GM12878 (cell line): Measurements from ENCODE around the gene FOXJ3. TPM values are rescaled to one million over a fixed set of nuclear protein-coding genes. Genes with fewer than 3 reads are reported as not detected.

ENCODE experiments used
- ATAC-seq: fragments of 200-7000 bp; cut with Tn5 transposase; 3 replicates; pipeline ENCODE4 v1.9.1; 2020; ENCODE audit warnings: mild to moderate bottlenecking, moderate library complexity
- BruUV-seq: library from RNA; stranded (reverse); fragments of 400-500 nt; replicated peaks from 2 replicates; lab custom pipeline; 2021; lab: Mats Ljungman, UMichigan
- CTCF ChIA-PET: fragments of 300-600 bp; sonication (Branson Sonifier 250); formaldehyde crosslinking; extraction: SDS; loops from one replicate; lab custom pipeline; 2021; ENCODE audit warnings: inconsistent platforms; lab: Yijun Ruan, JAX
- POLR2A ChIA-PET: fragments of 350-600 bp; formaldehyde crosslinking; extraction: SDS; loops from one replicate; lab custom pipeline; 2021; ENCODE audit warnings: inconsistent platforms; lab: Charles Lee
- RAD21 ChIA-PET: fragments of 300-600 bp; sonication (Branson Sonifier 250); formaldehyde crosslinking; loops from one replicate; lab custom pipeline; 2023; ENCODE audit warnings: antibody characterized with exemption; ENCODE audit not compliant: unreplicated experiment; lab: Charles Lee
- SMC1A ChIA-PET: fragments of 300-600 bp; sonication (Branson Sonifier 250); formaldehyde crosslinking; loops from one replicate; lab custom pipeline; 2023; ENCODE audit not compliant: unreplicated experiment, uncharacterized antibody; lab: Charles Lee
- DNase-seq: peaks from one replicate; pipeline ENCODE4 v3.0.0-alpha.2; 2011; ENCODE audit warnings: low read depth, low spot score
- FAIRE-seq: peaks from 3 replicates; lab custom pipeline; 2011; peaks lifted over from hg19 to GRCh38; lab: Jason Lieb, UNC
- H2AFZ ChIP-seq: 2 replicates; pipeline ENCODE4 v1.6.0; 2011; ENCODE audit warnings: low read depth, low read length, control low read depth; ENCODE audit not compliant: control insufficient read depth
- H3K27ac ChIP-seq: 2 replicates; pipeline ENCODE4 v1.5.1; 2011; ENCODE audit warnings: control low read depth; ENCODE audit not compliant: control insufficient read depth, insufficient read depth
- H3K27me3 ChIP-seq, 2 experiments: replicated peaks in 1 of 2; 2 replicates each; pipeline versions ENCODE4 v1.6.0 to v1.6.1; 2011; ENCODE audit warnings: low read length in 1 of 2; ENCODE audit not compliant: control insufficient read depth in 2 of 2, insufficient read depth in 2 of 2
- H3K36me3 ChIP-seq, 2 experiments: 2 replicates each; pipeline ENCODE4 v1.5.1; 2011; ENCODE audit warnings: low read length in 1 of 2; ENCODE audit not compliant: control insufficient read depth in 2 of 2, insufficient read depth in 2 of 2
- H3K4me1 ChIP-seq: 2 replicates; pipeline ENCODE4 v1.6.1; 2011; ENCODE audit warnings: mild to moderate bottlenecking, low read length, moderate library complexity, mixed read lengths; ENCODE audit not compliant: control insufficient read depth, insufficient read depth
- H3K4me2 ChIP-seq: 2 replicates; pipeline ENCODE4 v1.6.0; 2011; ENCODE audit warnings: control low read depth; ENCODE audit not compliant: control insufficient read depth, insufficient read depth
- H3K4me3 ChIP-seq: fragments of 200-600 bp; sonication (generic); 2 replicates; pipeline ENCODE4 v1.5.1; 2016
- H3K79me2 ChIP-seq: 2 replicates; pipeline ENCODE4 v1.6.0; 2011; ENCODE audit warnings: low read length; ENCODE audit not compliant: control insufficient read depth, insufficient read depth
- H3K9ac ChIP-seq: 2 replicates; pipeline ENCODE4 v1.8.0; 2011; ENCODE audit warnings: low read length, control low read depth, mixed read lengths; ENCODE audit not compliant: control insufficient read depth, insufficient read depth
- H3K9me3 ChIP-seq: replicated peaks from 3 replicates; pipeline ENCODE4 v1.5.1; 2011; ENCODE audit warnings: mild to moderate bottlenecking, low read length; ENCODE audit not compliant: control insufficient read depth, insufficient read depth
- H4K20me1 ChIP-seq: 2 replicates; pipeline ENCODE4 v1.6.0; 2011; ENCODE audit not compliant: control insufficient read depth, insufficient read depth
- CBX5 ChIP-seq: sonication (generic); IDR thresholded peaks from 2 replicates; pipeline ENCODE4 v1.6.1; 2016; ENCODE audit warnings: low read depth, moderate library complexity, mild to moderate bottlenecking, inconsistent platforms
- MEF2B ChIP-seq: fragments of 450-650 bp; IDR thresholded peaks from 2 replicates; pipeline ENCODE4 v1.6.1; 2018; ENCODE audit warnings: mild to moderate bottlenecking, moderate library complexity; ENCODE audit not compliant: partially characterized antibody, poor library complexity, severe bottlenecking
- PAX5 ChIP-seq: IDR thresholded peaks from 2 replicates; pipeline ENCODE4 v1.6.1; 2011; ENCODE audit warnings: low read depth, low read length, borderline replicate concordance
- PBX3 ChIP-seq: IDR thresholded peaks from 2 replicates; pipeline ENCODE4 v1.6.1; 2011; ENCODE audit warnings: mild to moderate bottlenecking, low read depth, low read length, moderate library complexity; ENCODE audit not compliant: insufficient replicate concordance
- POLR2AphosphoS5 ChIP-seq: IDR thresholded peaks from 2 replicates; pipeline ENCODE4 v1.6.1; 2011; ENCODE audit warnings: mild to moderate bottlenecking, low read length, inconsistent platforms
- RAD51 ChIP-seq: fragments of 450-650 bp; IDR thresholded peaks from 2 replicates; pipeline ENCODE4 v1.6.1; 2016; ENCODE audit warnings: moderate library complexity, mild to moderate bottlenecking, inconsistent platforms
- RB1 ChIP-seq: fragments of 450-650 bp; formaldehyde crosslinking; IDR thresholded peaks from 2 replicates; pipeline ENCODE4 v1.6.1; 2017; ENCODE audit warnings: mild to moderate bottlenecking, borderline replicate concordance
- SPI1 ChIP-seq: IDR thresholded peaks from 2 replicates; pipeline ENCODE4 v1.6.1; 2011; ENCODE audit warnings: low read depth, mild to moderate bottlenecking, low read length, moderate library complexity, borderline replicate concordance; ENCODE audit not compliant: insufficient read depth
- TCF7 ChIP-seq: IDR thresholded peaks from 2 replicates; pipeline ENCODE4 v1.6.1; 2014; ENCODE audit warnings: antibody characterized with exemption, borderline replicate concordance
- USF1 ChIP-seq: IDR thresholded peaks from 2 replicates; pipeline ENCODE4 v1.6.1; 2011; ENCODE audit warnings: borderline replicate concordance, low read depth, mild to moderate bottlenecking, moderate library complexity, mixed read lengths, low read length; ENCODE audit not compliant: insufficient read depth; ENCODE audit errors: extremely low read length
- ZNF24 ChIP-seq: fragments of 450-650 bp; IDR thresholded peaks from 2 replicates; pipeline ENCODE4 v1.6.1; 2017; ENCODE audit warnings: antibody characterized with exemption, mild to moderate bottlenecking
- ZNF384 ChIP-seq: IDR thresholded peaks from 2 replicates; pipeline ENCODE4 v1.6.1; 2012; ENCODE audit warnings: low read depth, mild to moderate bottlenecking, low read length, improper control_type of control experiment, borderline replicate concordance
- WGBS: methylation state at CpG from one replicate; pipeline ENCODE4 v1.1.6; 2016; ENCODE audit warnings: low lambda C conversion rate; ENCODE audit not compliant: insufficient replicate concordance, insufficient coverage; ENCODE audit errors: missing lambda C conversion rate; 5-methylcytosine and 5-hydroxymethylcytosine counted together
- in situ Hi-C: fragments of 300-500 bp; cut with MboI; formaldehyde crosslinking; loops from 9 replicates; pipeline ENCODE4 v1.14.3; 2018; ENCODE audit warnings: mixed read lengths
- intact Hi-C: fragments of 100-400 bp; cut with micrococcal nuclease; formaldehyde crosslinking; loops from one replicate; pipeline ENCODE4 v1.14.2; 2022; ENCODE audit not compliant: unreplicated experiment
- polyA plus RNA-seq, 11 experiments: library from polyadenylated mRNA; depleted of rRNA in 4 of 11; unstranded in 6 of 11; stranded (reverse) in 5 of 11; fragments of >200 nt; fragmentation: Nextera tagmentation in 4 of 11; fragmentation: Illumina TruSeq in 1 of 11; extraction: Ambion mirVana in 4 of 11; extraction: Trizol in 1 of 11; gene quantifications; 1 replicate in 1 of 11; 2 replicates in 10 of 11; pipeline versions ENCODE4 v1.2.1 to v1.2.3, GENCODE V29; 2011 to 2016; ENCODE audit warnings: inconsistent platforms in 2 of 11, missing spikeins in 2 of 11, low read depth in 1 of 11
- total RNA-seq, 4 experiments: library from RNA; depleted of rRNA in 3 of 4; stranded (reverse); fragments of >200 nt in 3 of 4; fragmentation: Illumina TruSeq in 1 of 4; extraction: Trizol in 1 of 4; gene quantifications; 2 replicates each; pipeline versions ENCODE4 v1.2.1 to v1.2.3, GENCODE V29; 2013 to 2021

FOXJ3 gene
- total and polyA plus RNA-seq, 10 of the 15 experiments (the other 5 are each of a cell fraction or from before 2014, with no cell fraction given), result 9.5 to 54.2 (median 24.7) TPM

- ChIA-PET SMC1A (interaction anchor here (1.1 to 1.2 kb wide), 2 partner anchors 96 to 363 kb away, joined by 3 to 4 read pairs; no protein-coding TSS in a partner anchor), POLR2A (no interaction called here), CTCF (interaction anchor here (0.6 to 2.1 kb wide), 3 partner anchors 31 to 567 kb away, joined by 3 to 14 read pairs (median 4); no protein-coding TSS in a partner anchor), RAD21 (no interaction called here)
- peaks cover 2% of the 10 kb centered on the region; the same call in 1 of the 2 replicates for H4K20me1 ChIP-seq
- H3K36me3 ChIP-seq, result no peaks in the 10 kb centered on the region
- H3K27ac ChIP-seq, result no peak overlapping the region
- H3K9ac ChIP-seq, result no peak overlapping the region
- no peaks in the 10 kb centered on the region for H3K79me2 ChIP-seq
- no peak overlapping the region; the same call in 1 of the 2 replicates for H2AFZ ChIP-seq
- in situ Hi-C loops, result no loop called here
- no peaks in the 10 kb centered on the region for H3K9me3 ChIP-seq
- WGBS, result 8% methylated on average over 4 of the region's 4 CpGs
- intact Hi-C loops, result loop anchor here (10.0 kb wide), 2 partner anchors 328 to 568 kb away; no protein-coding TSS in a partner anchor
- TF ChIP-seq PAX5 (no peak), CBX5 (no peak), USF1 (peak; percentile 42), POLR2AphosphoS5 (no peak), TCF7 (no peak), RB1 (no peak), PBX3 (no peak), MEF2B (no peak), ZNF384 (no peak), ZNF24 (no peak), RAD51 (peak; percentile 69), SPI1 (0 out of 2 replicates have a peak, but pooled peaks have one; percentile 11)
- H3K4me2 ChIP-seq, result no peak overlapping the region
- peak; percentile 22; the same call in 1 of the 3 replicates for ATAC-seq
- H3K27me3 ChIP-seq, result no peaks in the 10 kb centered on the region
- H3K4me3 ChIP-seq, result no peak overlapping the region
- FAIRE-seq, result peak; percentile 78
- H3K4me1 ChIP-seq, result no peaks in the 10 kb centered on the region
- DNase-seq, result no peak
- no TSS peak for BruUV-seq
These were observed 191.9 kb downstream of the FOXJ3 start for GRCh38 chr1:42142894-42143675.
